HG02623 (cell line): ENCODE results near the gene CH25H.
"Not testable (repeated sequence)": the region's sequence is repeated elsewhere in the genome, so short reads cannot be mapped to it uniquely, and the experiment has no call there.

ENCODE experiments used
- ATAC-seq: cut with Tn5 transposase; IDR thresholded peaks from one replicate; pipeline ENCODE4 v1.9.1; 2021; ENCODE audit warnings: moderate library complexity; ENCODE audit not compliant: unreplicated experiment

The CH25H gene

GRCh38 chr10:89203237-89203636, 3.9 kb downstream of the CH25H start:
- no peak for ATAC-seq

GRCh38 chr10:89202033-89202425, 5.1 kb downstream of the CH25H start:
- ATAC-seq = no peak

- no peak for ATAC-seq
These were observed 5.6 kb downstream of the CH25H start for GRCh38 chr10:89201345-89202032.

GRCh38 chr10:89197473-89197872, 9.6 kb downstream of the CH25H start:
- no peak for ATAC-seq

- ATAC-seq = not testable (repeated sequence)
These were observed 15.8 kb downstream of the CH25H start for GRCh38 chr10:89191301-89191700.

GRCh38 chr10:89189211-89189734, 17.8 kb downstream of the CH25H start:
- ATAC-seq = no peak

- no peak for ATAC-seq
These were observed 21.5 kb downstream of the CH25H start for GRCh38 chr10:89185658-89186057.

GRCh38 chr10:89184638-89185037, 22.5 kb downstream of the CH25H start:
- no peak for ATAC-seq

- no peak for ATAC-seq
These were observed 23.5 kb downstream of the CH25H start for GRCh38 chr10:89183571-89183970.

- no peak for ATAC-seq
These were observed 24.2 kb downstream of the CH25H start for GRCh38 chr10:89182894-89183293.

GRCh38 chr10:89175816-89176215, 31.3 kb downstream of the CH25H start:
- no peak for ATAC-seq

- ATAC-seq = no peak
These were observed 34.0 kb downstream of the CH25H start for GRCh38 chr10:89173075-89173474.

GRCh38 chr10:89171996-89172395, 35.1 kb downstream of the CH25H start:
- no peak for ATAC-seq

GRCh38 chr10:89171263-89171872, 35.7 kb downstream of the CH25H start:
- ATAC-seq = no peak

GRCh38 chr10:89168354-89168900, 38.7 kb downstream of the CH25H start:
- ATAC-seq = not testable (repeated sequence)

- ATAC-seq = no peak
These were observed 39.2 kb downstream of the CH25H start for GRCh38 chr10:89167915-89168314.

GRCh38 chr10:89165923-89166322, 41.2 kb downstream of the CH25H start:
- ATAC-seq = no peak

GRCh38 chr10:89164920-89165319, 42.2 kb downstream of the CH25H start:
- ATAC-seq = no peak

GRCh38 chr10:89164080-89164479, 43.0 kb downstream of the CH25H start:
- ATAC-seq = peak; percentile 10

GRCh38 chr10:89163265-89163995, 43.7 kb downstream of the CH25H start:
- peak; percentile 99 for ATAC-seq

- no peak for ATAC-seq
These were observed 44.5 kb downstream of the CH25H start for GRCh38 chr10:89162596-89162995.

GRCh38 chr10:89160339-89160738, 46.8 kb downstream of the CH25H start:
- ATAC-seq = no peak
